GM13976 (cell line): ENCODE results near the gene SETD2.
"Not testable (repeated sequence)": the region's sequence is repeated elsewhere in the genome, so short reads cannot be mapped to it uniquely, and the experiment has no call there.

Source experiments
- DNase-seq: peaks from one replicate; pipeline ENCODE4 v3.0.0; 2012; ENCODE audit warnings: low spot score
- in situ Hi-C: fragments of 300-500 bp; cut with MboI; formaldehyde crosslinking; loops from one replicate; pipeline ENCODE4 v1.12.0; 2022; ENCODE audit warnings: low sequenced_read_pairs, mixed read lengths, inconsistent platforms; ENCODE audit not compliant: unreplicated experiment
- TF ChIP-seq, protein P1 (sequence below): IDR thresholded peaks from 2 replicates; pipeline ENCODE4 v1.5.1; 2012; ENCODE audit warnings: borderline replicate concordance, mild to moderate bottlenecking; ENCODE audit not compliant: insufficient read depth; ENCODE audit errors: extremely low read depth, missing control alignments, control extremely low read depth

Gene SETD2, protein sequence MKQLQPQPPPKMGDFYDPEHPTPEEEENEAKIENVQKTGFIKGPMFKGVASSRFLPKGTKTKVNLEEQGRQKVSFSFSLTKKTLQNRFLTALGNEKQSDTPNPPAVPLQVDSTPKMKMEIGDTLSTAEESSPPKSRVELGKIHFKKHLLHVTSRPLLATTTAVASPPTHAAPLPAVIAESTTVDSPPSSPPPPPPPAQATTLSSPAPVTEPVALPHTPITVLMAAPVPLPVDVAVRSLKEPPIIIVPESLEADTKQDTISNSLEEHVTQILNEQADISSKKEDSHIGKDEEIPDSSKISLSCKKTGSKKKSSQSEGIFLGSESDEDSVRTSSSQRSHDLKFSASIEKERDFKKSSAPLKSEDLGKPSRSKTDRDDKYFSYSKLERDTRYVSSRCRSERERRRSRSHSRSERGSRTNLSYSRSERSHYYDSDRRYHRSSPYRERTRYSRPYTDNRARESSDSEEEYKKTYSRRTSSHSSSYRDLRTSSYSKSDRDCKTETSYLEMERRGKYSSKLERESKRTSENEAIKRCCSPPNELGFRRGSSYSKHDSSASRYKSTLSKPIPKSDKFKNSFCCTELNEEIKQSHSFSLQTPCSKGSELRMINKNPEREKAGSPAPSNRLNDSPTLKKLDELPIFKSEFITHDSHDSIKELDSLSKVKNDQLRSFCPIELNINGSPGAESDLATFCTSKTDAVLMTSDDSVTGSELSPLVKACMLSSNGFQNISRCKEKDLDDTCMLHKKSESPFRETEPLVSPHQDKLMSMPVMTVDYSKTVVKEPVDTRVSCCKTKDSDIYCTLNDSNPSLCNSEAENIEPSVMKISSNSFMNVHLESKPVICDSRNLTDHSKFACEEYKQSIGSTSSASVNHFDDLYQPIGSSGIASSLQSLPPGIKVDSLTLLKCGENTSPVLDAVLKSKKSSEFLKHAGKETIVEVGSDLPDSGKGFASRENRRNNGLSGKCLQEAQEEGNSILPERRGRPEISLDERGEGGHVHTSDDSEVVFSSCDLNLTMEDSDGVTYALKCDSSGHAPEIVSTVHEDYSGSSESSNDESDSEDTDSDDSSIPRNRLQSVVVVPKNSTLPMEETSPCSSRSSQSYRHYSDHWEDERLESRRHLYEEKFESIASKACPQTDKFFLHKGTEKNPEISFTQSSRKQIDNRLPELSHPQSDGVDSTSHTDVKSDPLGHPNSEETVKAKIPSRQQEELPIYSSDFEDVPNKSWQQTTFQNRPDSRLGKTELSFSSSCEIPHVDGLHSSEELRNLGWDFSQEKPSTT (N-terminal part only)

DNA sequence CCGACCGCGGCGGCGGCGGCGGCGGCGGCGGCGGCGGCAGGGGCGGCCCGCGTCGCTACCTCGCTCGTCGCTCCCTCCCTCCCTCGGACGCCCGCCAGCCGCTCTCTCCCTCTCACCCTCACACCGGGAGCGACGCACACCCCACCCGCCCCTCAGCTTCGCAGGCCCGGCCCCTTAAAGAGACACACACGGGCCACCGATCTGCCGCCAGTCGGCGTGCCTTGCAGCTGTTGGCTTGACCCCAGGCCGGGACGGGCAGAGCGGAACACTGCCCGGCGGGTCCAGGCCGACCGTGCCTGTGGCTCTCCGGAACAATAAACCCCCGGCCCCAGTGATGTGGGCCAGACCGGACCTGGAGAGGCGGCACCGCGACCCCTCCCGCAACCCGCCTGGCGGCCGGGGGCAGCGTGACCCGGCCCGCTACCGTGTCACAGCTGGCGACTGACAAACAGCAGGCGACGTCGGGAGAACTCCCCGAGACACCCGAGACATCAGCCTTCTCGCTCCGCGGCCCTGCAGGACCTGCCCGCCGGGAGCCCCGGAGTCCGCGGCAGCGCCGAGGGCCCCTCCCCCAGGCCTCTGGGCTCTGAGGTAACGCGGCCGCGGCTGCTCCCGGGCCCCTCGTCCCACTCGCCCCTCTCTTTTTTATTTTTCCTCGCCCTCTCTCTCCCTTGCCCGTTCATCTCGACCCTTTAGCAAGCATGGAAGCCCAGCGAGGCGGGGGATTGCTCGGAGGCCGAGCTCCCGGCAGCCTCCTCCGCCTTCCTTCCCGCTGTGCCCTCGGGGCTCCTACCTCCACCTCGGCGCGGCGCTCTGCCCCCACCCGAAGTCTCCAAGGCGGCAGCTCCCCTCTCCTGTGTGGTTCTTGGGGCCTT lies at the start of gene SETD2:
TSS of gene SETD2 (minus strand) at position 107 of the 875 bp plus-strand sequence. CDS start 189 bp downstream, outside the sequence.
- TF ChIP-seq, protein P1, sequence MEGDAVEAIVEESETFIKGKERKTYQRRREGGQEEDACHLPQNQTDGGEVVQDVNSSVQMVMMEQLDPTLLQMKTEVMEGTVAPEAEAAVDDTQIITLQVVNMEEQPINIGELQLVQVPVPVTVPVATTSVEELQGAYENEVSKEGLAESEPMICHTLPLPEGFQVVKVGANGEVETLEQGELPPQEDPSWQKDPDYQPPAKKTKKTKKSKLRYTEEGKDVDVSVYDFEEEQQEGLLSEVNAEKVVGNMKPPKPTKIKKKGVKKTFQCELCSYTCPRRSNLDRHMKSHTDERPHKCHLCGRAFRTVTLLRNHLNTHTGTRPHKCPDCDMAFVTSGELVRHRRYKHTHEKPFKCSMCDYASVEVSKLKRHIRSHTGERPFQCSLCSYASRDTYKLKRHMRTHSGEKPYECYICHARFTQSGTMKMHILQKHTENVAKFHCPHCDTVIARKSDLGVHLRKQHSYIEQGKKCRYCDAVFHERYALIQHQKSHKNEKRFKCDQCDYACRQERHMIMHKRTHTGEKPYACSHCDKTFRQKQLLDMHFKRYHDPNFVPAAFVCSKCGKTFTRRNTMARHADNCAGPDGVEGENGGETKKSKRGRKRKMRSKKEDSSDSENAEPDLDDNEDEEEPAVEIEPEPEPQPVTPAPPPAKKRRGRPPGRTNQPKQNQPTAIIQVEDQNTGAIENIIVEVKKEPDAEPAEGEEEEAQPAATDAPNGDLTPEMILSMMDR, result peak; percentile 66
- DNase-seq, result peak; percentile 93
- in situ Hi-C loops, result no loop called here

- TF ChIP-seq, protein P1, result no peak
- in situ Hi-C loops, result no loop called here
- no peak for DNase-seq
These were observed 47.0 kb upstream of the SETD2 start for GRCh38 chr3:47210863-47211405.

DNA sequence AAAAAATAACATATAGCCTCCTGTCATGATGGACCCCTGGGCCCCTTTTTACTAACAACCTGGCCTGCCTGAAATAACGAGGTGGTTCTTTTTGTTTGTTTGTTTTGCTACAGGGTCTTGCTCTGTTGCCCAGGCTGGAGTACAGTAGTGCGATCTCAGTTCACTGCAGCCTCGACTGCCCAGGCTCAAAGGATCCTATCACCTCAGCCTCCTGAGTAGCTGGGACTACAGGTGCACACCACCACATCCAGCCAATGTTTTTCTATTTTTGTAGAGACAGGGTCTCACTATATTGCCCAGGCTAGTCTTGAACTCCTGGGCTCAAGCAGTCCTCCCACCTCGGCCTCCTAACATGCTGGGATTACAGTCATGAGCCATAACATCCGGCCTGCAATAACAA lies 42.1 kb upstream of the SETD2 start:
- in situ Hi-C loops, DNase-seq: not testable (repeated sequence)

DNA sequence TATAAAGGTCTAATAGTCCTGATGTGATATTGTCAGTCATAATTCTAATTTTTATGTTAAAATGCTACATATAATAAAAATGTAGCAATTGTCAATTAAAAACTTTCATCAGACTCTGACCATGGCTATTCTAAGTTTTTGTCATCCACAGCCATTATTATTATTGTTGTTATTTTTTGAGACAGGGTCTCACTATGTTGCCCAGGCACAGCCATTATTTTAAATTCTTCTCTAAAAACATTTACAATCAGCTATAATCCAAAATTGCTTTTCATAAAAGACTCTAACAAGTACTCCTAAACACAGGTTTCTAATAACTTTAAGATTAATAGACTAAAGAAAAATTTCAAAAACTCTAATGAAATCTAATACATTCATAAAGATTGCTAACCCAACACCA lies 41.0 kb upstream of the SETD2 start:
- DNase-seq, result no peak
- TF ChIP-seq, protein P1, result no peak
- in situ Hi-C loops, result no loop called here

DNA sequence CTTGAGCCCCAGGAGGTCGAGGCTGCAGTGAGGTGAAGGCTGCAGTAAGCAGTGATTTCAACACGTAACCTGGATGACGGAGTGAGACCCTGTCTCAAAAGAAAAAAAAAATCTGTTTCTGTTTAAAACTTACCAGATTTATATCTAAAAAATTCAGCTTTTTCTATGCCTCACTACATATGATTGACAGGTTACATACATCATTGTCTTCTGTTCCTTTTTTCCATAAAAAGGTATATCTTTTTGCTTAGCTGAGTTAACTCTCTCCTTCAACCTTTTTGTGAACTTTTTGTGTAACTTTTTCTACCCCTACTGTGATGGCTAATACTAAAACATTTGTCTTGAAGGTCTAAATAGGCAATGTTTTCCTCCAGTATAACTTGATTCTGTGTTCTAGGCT lies 38.6 kb upstream of the SETD2 start:
- no peak for DNase-seq
- in situ Hi-C loops, result no loop called here
- TF ChIP-seq, protein P1, result no peak

DNA sequence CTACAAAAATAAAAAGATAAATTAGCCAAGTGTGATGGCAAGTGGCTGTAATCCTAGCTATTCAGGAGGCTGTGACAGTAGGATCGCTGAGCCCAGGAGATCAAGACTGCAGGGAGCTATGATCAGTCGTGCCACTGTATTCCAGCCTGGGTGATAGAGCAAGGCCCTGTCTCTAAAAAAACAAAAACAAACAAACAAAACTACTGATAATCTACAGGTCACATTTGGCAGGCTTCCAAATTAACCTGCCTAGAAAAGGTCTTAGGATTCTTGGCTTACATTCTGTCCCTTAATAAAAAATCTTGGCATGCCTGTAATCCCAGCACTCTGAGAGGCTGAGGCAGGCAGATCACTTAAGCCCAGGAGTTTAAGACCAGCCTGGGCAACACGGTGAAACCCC lies 33.4 kb upstream of the SETD2 start:
- TF ChIP-seq, protein P1, result no peak
- in situ Hi-C loops, result no loop called here
- no peak for DNase-seq
